Astrocyte of the spinal cord (primary cell): Measurements from ENCODE around the gene SMPD3.

Source experiments
- DNase-seq: peaks from one replicate; pipeline ENCODE4 v3.0.0; 2011; ENCODE audit warnings: low read depth, low spot score
- H3K4me3 ChIP-seq: 2 replicates; pipeline ENCODE4 v1.5.1; 2011; ENCODE audit warnings: low read depth, mild to moderate bottlenecking, low read length, moderate library complexity
- in situ Hi-C: cut with HindIII; loops from 2 replicates; pipeline ENCODE4 v1.10.0; 2017; ENCODE audit warnings: low sequenced_read_pairs
- TF ChIP-seq, protein P1 (sequence below): IDR thresholded peaks from 2 replicates; pipeline ENCODE4 v1.5.1; 2012; ENCODE audit warnings: low read depth, mild to moderate bottlenecking, low read length, inconsistent platforms

SMPD3 gene

DNA sequence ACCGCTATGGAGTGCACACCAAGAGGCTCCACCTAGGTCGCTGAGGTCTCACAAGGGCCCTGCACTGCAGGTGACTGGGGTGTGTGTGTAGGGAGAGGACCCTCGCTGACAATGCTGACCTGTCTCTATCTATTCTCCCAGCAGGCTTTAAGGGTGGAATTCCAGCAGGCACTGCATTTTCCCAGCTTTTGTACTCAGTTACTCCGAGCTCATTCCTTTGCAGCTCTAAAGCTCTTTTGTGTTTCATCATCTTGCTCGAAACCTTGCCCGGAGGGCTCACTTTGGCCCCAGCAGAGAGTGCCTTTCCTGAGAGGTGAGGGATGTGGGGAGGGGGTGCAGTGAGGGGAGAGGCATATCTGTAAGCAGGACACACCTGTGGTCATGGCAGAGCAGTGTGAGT lies 39.3 kb downstream of the SMPD3 start:
- TF ChIP-seq, protein P1, sequence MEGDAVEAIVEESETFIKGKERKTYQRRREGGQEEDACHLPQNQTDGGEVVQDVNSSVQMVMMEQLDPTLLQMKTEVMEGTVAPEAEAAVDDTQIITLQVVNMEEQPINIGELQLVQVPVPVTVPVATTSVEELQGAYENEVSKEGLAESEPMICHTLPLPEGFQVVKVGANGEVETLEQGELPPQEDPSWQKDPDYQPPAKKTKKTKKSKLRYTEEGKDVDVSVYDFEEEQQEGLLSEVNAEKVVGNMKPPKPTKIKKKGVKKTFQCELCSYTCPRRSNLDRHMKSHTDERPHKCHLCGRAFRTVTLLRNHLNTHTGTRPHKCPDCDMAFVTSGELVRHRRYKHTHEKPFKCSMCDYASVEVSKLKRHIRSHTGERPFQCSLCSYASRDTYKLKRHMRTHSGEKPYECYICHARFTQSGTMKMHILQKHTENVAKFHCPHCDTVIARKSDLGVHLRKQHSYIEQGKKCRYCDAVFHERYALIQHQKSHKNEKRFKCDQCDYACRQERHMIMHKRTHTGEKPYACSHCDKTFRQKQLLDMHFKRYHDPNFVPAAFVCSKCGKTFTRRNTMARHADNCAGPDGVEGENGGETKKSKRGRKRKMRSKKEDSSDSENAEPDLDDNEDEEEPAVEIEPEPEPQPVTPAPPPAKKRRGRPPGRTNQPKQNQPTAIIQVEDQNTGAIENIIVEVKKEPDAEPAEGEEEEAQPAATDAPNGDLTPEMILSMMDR, result no peak
- in situ Hi-C loops, result no loop called here
- DNase-seq, result no peak
- no peak overlapping the region for H3K4me3 ChIP-seq

DNA sequence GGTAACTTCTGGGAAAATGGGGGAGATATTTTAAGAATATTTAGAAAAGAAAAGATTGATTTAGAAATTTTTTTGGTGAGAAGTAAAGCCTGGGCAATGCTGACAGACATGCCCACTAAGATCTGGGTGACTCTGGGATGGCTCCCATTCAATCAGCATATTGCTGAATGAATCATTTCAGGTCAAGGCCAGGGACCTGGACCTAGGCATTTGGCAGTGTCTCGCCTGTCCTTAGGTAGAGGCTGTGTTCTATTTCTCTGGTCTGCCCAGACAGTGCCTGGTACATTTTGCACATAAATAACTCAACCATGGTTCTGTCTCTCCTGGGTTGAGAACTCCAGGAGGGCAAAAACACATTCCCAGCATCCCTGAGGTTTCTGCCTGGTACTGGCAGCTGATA lies 39.9 kb downstream of the SMPD3 start:
- TF ChIP-seq, protein P1, result no peak
- H3K4me3 ChIP-seq, result no peak overlapping the region
- no peak for DNase-seq
- in situ Hi-C loops, result no loop called here

DNA sequence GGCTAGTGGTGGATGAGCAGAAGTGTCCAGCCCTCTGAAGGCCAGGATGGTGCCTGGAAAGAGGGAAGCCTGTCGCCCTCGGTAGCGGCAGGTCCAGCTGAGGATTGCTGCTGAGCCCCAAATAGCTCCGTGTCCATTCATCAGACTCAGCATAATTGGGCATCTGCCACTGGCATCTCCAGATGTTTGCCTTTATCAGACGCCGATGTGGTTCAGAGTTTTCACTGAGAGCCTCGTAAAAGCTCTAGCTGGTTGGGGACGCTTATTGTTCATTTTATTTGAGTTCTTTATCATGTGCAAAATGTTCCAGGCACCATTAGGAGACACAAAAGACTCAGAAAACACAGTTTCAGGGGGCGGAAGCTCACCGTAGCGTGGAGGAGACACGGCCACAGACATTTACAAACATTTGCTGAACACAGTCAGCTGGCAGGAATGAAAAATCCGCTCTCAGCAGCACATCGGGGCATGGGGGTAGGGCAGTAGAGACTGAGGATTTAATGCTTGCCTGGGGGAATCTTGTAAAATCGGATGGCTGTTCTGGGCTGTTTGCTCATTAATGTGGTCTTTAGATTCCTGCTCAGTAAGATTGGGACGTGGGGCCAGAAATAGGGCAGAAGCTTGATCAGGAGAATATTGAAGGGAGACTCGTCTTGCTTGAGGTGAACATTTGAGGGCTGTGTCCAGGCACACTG lies 41.7 kb downstream of the SMPD3 start:
- no peak overlapping the region for H3K4me3 ChIP-seq
- in situ Hi-C loops, result no loop called here
- TF ChIP-seq, protein P1, result no peak
- DNase-seq, result peak; percentile 4

DNA sequence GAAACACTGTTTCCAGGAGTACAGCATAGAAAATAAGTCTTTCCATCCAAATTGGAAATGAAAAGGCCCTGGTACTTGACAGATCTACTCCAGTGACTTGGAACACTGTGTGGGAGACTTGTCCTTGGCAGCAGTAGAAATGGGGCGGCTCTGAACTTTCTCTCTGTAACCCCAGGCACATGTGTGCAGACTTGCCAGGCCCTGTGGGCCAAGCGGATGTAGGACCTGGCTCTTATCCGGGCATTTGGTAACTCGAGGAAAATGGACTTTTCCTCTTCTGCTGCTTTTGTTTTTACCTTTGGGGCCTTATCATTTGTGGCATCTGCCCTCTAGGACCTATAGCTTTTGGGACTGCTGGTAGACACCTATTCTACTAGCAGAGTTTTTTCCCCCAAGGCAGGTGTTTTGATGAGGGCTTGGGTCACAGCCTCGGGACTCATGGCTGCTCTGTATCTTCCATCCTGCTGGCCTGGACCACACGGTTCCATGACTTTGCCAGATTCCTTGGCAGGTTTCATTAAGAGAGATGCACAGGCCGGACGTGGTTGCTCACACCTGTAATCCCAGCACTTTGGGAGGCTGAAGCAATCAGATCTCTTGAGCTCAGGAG lies 43.5 kb downstream of the SMPD3 start:
- no peak for DNase-seq
- no peak overlapping the region for H3K4me3 ChIP-seq
- TF ChIP-seq, protein P1, result no peak
- in situ Hi-C loops, result no loop called here

DNA sequence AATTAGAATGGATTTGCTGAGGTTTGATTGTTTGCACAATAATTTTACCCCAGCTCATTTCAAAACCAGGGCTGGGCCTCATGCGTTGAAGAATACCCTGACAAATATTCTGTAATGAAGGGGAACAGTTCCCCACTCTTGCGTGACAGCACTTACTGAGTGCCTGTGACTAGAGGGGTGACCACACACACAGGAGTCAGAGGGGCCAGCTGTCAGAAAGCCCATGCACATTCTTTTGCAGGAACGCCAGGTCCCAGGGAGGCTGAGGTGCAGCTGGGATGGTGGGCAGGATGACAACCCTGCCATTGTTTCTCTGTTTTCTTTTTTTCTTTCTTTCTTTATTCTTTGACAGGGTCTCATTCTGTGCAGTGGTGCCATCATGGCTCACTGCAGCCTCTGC lies 44.6 kb downstream of the SMPD3 start:
- in situ Hi-C loops, result no loop called here
- DNase-seq, result no peak
- no peak overlapping the region for H3K4me3 ChIP-seq
- TF ChIP-seq, protein P1, result no peak

DNA sequence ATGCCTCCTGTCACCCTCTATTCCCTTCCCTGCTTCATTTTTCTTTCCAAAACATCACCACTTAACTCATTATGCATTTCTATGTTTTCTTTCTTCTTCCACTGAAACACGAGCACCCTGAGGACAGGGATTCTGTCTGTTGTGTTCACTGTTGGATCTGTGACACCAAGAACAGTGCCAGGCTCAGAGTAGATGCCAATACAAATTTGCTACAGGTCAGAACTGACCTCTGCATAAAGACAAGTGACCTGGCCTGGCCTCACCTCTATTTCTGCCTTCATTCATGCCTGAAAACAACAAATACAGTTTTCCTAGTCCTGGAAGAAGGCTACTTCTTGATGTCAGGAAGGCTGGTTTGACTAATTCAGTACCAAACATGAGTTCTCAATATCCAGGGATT lies 45.1 kb downstream of the SMPD3 start:
- in situ Hi-C loops, result no loop called here
- no peak for DNase-seq
- H3K4me3 ChIP-seq, result no peak overlapping the region
- TF ChIP-seq, protein P1, result no peak

DNA sequence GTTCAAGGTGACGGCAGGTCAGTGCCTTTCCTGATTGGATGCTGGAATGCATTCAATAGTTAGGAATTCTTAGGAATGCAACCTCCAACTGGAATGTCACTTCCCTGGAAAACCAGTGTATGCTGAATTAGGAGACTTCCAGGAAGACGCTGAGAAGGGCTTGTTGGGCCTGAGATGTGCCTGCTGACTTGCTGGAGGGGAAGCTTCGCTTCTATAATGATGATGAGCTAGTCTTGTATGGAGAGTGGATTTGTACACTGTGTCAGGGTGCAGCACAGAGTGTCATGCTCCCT lies 45.6 kb downstream of the SMPD3 start:
- TF ChIP-seq, protein P1, result no peak
- in situ Hi-C loops, result no loop called here
- no peak overlapping the region for H3K4me3 ChIP-seq
- DNase-seq, result no peak
